ENCODE measurements around the gene NECAB3. TPM values are rescaled to one million over a fixed set of nuclear protein-coding genes. Genes with fewer than 3 reads are reported as not detected.

The NECAB3 gene
- total and polyA plus RNA-seq, 3 experiments from 2014 or later = 2.7 to 20.6 (median 19.0) TPM

DNA sequence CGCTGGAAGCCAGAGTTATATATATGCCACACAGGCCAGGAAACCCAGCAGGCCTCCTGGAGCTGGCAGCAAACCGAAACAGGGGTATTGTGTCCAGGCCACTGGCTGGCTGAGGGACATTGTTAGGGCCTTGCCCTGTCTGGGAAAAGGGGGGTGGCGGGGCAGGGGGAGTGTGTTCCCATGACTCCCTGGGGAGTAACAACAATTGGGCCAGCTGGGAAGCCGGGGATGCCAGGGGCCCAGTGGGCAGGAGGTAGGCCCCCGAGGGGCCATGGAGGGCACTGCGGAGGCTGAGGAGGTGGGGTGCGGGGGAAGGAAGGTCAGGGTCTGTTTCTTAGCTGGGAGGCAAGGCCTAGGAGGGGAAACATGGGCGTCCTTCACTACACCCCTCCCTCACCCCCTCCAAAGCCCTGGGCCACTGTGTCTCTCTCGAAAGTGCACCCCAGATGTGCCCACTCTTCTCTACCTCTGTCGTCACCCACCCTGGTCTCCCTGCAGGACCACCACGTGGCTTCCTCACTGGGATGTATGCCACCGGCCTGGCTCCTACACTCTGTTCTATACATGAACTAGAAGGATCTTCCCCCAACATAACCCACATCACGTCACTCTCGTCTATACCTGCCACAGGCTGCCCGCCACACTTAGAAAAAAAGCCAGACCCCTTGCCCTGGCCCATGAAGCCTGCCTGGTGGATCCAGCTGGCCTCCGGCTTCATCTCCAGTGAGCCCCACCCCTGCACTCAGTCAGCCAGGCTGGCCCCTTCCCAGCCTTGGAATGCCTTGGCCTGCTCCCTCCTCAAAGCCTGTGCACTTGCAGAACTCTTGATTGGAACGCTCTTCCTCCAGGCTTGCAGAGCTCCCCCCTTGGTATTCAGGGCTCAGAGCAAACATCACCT, 19.8 kb upstream of the NECAB3 start:
- peaks cover 19% of the 10 kb centered on the region for H3K4me1 ChIP-seq (ENCODE audit: insufficient read depth, low read length)
- H3K4me3 ChIP-seq (ENCODE audit: low read length) = no peak overlapping the region
- Mint-ChIP-seq H3K4me1 (peaks cover 13 to 14% (median 14%) of the 10 kb centered on the region in 3 donors), H3K27me3 (no peaks in the 10 kb centered on the region), H3K27ac (no peak overlapping the region), H3K36me3 (no peaks in the 10 kb centered on the region), H3K9me3 (peaks cover 0 to 2% (median 0%) of the 10 kb centered on the region in 5 donors), H3K4me3 (no peak overlapping the region)
- no peak overlapping the region for H3K27ac ChIP-seq (ENCODE audit: low read depth, low read length)
- no peaks in the 10 kb centered on the region for H3K9me3 ChIP-seq (ENCODE audit: low read length)
- no peak for DNase-seq
- CTCF ChIA-PET = interaction anchor here (1.5 kb wide), 1 partner anchor 26 kb away, joined by 5 read pairs; the partner anchor contains the start of gene ACTL10
- no peaks in the 10 kb centered on the region for H3K36me3 ChIP-seq (ENCODE audit: insufficient read depth, low read length)
- H3K27me3 ChIP-seq (ENCODE audit: insufficient read depth, low read length, poor library complexity, severe bottlenecking) = no peaks in the 10 kb centered on the region
- POLR2A ChIA-PET = no interaction called here

DNA sequence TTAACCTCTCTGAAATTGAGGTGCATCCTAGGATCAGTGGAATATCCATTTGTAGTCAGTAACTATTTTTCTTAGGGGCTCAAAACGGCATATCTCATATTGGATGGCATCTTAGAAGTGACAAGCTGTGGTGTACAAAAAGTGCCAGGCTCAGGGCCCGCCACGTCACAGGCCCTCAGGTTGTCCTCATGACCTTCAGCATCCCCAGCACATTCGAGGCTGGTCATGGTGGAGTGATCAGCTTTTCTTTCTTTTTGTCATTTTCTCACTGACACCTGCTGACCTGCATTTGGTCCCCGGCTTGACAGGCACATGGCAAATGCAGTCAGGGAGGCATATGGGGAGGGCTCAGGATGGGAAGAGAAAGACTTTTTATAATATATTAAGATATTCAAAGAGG, 19.1 kb upstream of the NECAB3 start:
- no peak overlapping the region for H3K4me3 Mint-ChIP-seq
- ChIA-PET POLR2A (no interaction called here), CTCF (no interaction called here)
- Histone ChIP-seq H3K27ac (ENCODE audit: low read depth, low read length) (no peak overlapping the region), H3K4me1 (ENCODE audit: insufficient read depth, low read length) (peaks cover 22% of the 10 kb centered on the region), H3K4me3 (ENCODE audit: low read length) (no peak overlapping the region), H3K36me3 (ENCODE audit: insufficient read depth, low read length) (no peaks in the 10 kb centered on the region), H3K9me3 (ENCODE audit: low read length) (no peaks in the 10 kb centered on the region), H3K27me3 (ENCODE audit: insufficient read depth, low read length, poor library complexity, severe bottlenecking) (no peaks in the 10 kb centered on the region)
- peaks cover 20 to 21% (median 21%) of the 10 kb centered on the region in 3 donors for H3K4me1 Mint-ChIP-seq
- DNase-seq = no peak
- H3K36me3 Mint-ChIP-seq = no peaks in the 10 kb centered on the region
- H3K9me3 Mint-ChIP-seq = peaks cover 0 to under 1% (median 0%) of the 10 kb centered on the region in 5 donors
- H3K27ac Mint-ChIP-seq = no peak overlapping the region
- no peaks in the 10 kb centered on the region for H3K27me3 Mint-ChIP-seq

DNA sequence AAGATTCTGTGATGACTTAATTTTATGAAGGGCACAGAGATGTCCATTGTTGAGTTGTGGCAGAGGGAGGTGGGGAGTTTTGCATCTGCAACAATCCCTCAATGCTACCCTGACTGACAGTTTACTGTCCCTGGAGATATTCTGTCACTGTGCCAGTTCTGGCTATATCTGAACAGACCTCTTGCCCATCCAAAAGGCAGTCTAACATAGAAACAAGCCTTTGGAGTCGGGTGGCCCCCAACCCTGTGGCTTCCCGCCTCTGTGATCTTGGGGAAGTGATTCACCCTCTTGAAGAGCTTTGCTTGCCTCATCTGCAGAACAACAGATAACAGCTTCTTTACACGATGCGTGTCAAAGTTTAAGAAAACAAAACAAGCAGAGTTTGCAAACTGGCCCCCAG, 15.7 kb upstream of the NECAB3 start:
- H3K4me1 ChIP-seq (ENCODE audit: insufficient read depth, low read length) = peaks cover 33% of the 10 kb centered on the region
- ChIA-PET CTCF (interaction anchor here (2.0 to 4.5 kb wide), 2 partner anchors 22 to 42 kb away, joined by 5 to 26 read pairs; partner anchors contain the start of genes ACTL10 and ZNF341), POLR2A (interaction anchor here (0.7 to 1.4 kb wide), 5 partner anchors 10 to 33 kb away, joined by 5 to 8 read pairs (median 6); partner anchors contain the start of gene PXMP4)
- Mint-ChIP-seq H3K36me3 (no peaks in the 10 kb centered on the region), H3K27ac (peak overlapping the region; percentile 76 to 92 (median 87)), H3K4me1 (peaks cover 30 to 37% (median 35%) of the 10 kb centered on the region in 3 donors), H3K27me3 (no peaks in the 10 kb centered on the region), H3K9me3 (no peaks in the 10 kb centered on the region), H3K4me3 (peak overlapping the region; percentile 24 to 87 (median 71))
- H3K27ac ChIP-seq (ENCODE audit: low read depth, low read length) = peak overlapping the region; percentile 29
- no peaks in the 10 kb centered on the region for H3K27me3 ChIP-seq (ENCODE audit: insufficient read depth, low read length, poor library complexity, severe bottlenecking)
- H3K9me3 ChIP-seq (ENCODE audit: low read length) = no peaks in the 10 kb centered on the region
- H3K4me3 ChIP-seq (ENCODE audit: low read length) = peak overlapping the region; percentile 18
- DNase-seq = peak; percentile 23 to 76 (median 55)
- H3K36me3 ChIP-seq (ENCODE audit: insufficient read depth, low read length) = no peaks in the 10 kb centered on the region

DNA sequence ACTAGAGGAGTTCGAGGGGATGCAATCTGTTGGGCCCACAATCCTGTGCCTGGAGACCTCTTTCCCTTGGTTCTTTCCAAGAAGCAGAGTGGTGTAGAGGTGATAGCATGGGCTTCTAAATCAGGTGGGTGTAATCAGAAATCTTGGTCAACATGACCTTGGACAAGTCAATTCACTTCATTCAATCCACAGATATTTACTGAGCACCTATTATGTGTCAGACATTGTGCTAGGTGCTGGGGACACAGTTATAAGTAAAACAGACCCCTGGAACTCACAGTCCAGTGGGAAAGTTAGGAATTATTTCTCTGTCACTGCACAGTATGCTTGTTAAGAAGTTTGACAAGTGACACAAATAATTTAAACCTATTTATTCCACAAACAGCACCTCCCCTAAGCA, 15.3 kb upstream of the NECAB3 start:
- Histone ChIP-seq H3K27me3 (ENCODE audit: insufficient read depth, low read length, poor library complexity, severe bottlenecking) (no peaks in the 10 kb centered on the region), H3K4me3 (ENCODE audit: low read length) (no peak overlapping the region), H3K4me1 (ENCODE audit: insufficient read depth, low read length) (peaks cover 37% of the 10 kb centered on the region), H3K27ac (ENCODE audit: low read depth, low read length) (peak overlapping the region; percentile 29), H3K36me3 (ENCODE audit: insufficient read depth, low read length) (no peaks in the 10 kb centered on the region), H3K9me3 (ENCODE audit: low read length) (no peaks in the 10 kb centered on the region)
- peaks cover 33 to 40% (median 37%) of the 10 kb centered on the region in 3 donors for H3K4me1 Mint-ChIP-seq
- peak overlapping the region; percentile 76 to 92 (median 87) for H3K27ac Mint-ChIP-seq
- H3K4me3 Mint-ChIP-seq = peak overlapping the region in 3 of 7 donors; percentile 24 to 83 (median 70)
- H3K27me3 Mint-ChIP-seq = no peaks in the 10 kb centered on the region
- no peak for DNase-seq
- no peaks in the 10 kb centered on the region for H3K36me3 Mint-ChIP-seq
- CTCF ChIA-PET = interaction anchor here (2.0 to 4.5 kb wide), 2 partner anchors 22 to 43 kb away, joined by 5 to 26 read pairs; partner anchors contain the start of genes ACTL10 and ZNF341
- POLR2A ChIA-PET = interaction anchor here (0.9 to 1.4 kb wide), 4 partner anchors 10 to 34 kb away, joined by 5 to 8 read pairs (median 7); partner anchors contain the start of gene PXMP4
- no peaks in the 10 kb centered on the region for H3K9me3 Mint-ChIP-seq

GRCh38 chr20:33688938-33689424, 14.8 kb upstream of the NECAB3 start:
- Histone ChIP-seq H3K27me3 (ENCODE audit: insufficient read depth, low read length, poor library complexity, severe bottlenecking) (no peaks in the 10 kb centered on the region), H3K27ac (ENCODE audit: low read depth, low read length) (peak overlapping the region; percentile 22), H3K4me3 (ENCODE audit: low read length) (no peak overlapping the region), H3K4me1 (ENCODE audit: insufficient read depth, low read length) (peaks cover 37% of the 10 kb centered on the region), H3K36me3 (ENCODE audit: insufficient read depth, low read length) (no peaks in the 10 kb centered on the region), H3K9me3 (ENCODE audit: low read length) (no peaks in the 10 kb centered on the region)
- no peak for DNase-seq
- H3K27ac Mint-ChIP-seq = peak overlapping the region in 7 of 8 donors; percentile 30 to 92 (median 79)
- H3K4me3 Mint-ChIP-seq = peak overlapping the region in 1 of 7 donors; percentile 34
- no peaks in the 10 kb centered on the region for H3K36me3 Mint-ChIP-seq
- no peaks in the 10 kb centered on the region for H3K27me3 Mint-ChIP-seq
- CTCF ChIA-PET = interaction anchor here (2.0 to 4.5 kb wide), 2 partner anchors 21 to 43 kb away, joined by 5 to 26 read pairs; partner anchors contain the start of genes ACTL10 and ZNF341
- no peaks in the 10 kb centered on the region for H3K9me3 Mint-ChIP-seq
- POLR2A ChIA-PET = interaction anchor here (0.5 to 1.4 kb wide), 2 partner anchors 31 to 954 kb away, joined by 3 to 8 read pairs; partner anchors contain the start of gene PXMP4
- peaks cover 33 to 41% (median 37%) of the 10 kb centered on the region in 3 donors for H3K4me1 Mint-ChIP-seq

GRCh38 chr20:33687993-33688937, 14.0 kb upstream of the NECAB3 start:
- peaks cover 33 to 41% (median 37%) of the 10 kb centered on the region in 3 donors for H3K4me1 Mint-ChIP-seq
- H3K27ac Mint-ChIP-seq = peak overlapping the region; percentile 23 to 90 (median 72)
- no peaks in the 10 kb centered on the region for H3K36me3 ChIP-seq (ENCODE audit: insufficient read depth, low read length)
- ChIA-PET POLR2A (interaction anchor here (0.5 kb wide), 1 partner anchor 955 kb away, joined by 3 read pairs; no protein-coding TSS in a partner anchor), CTCF (interaction anchor here (1.1 to 4.5 kb wide), 2 partner anchors 21 to 44 kb away, joined by 3 to 26 read pairs; partner anchors contain the start of genes ACTL10 and ZNF341)
- no peaks in the 10 kb centered on the region for H3K9me3 Mint-ChIP-seq
- no peak for DNase-seq
- no peaks in the 10 kb centered on the region for H3K36me3 Mint-ChIP-seq
- peak overlapping the region in 2 of 7 donors; percentile 34 to 73 for H3K4me3 Mint-ChIP-seq
- H3K27me3 Mint-ChIP-seq = no peaks in the 10 kb centered on the region
- H3K4me1 ChIP-seq (ENCODE audit: insufficient read depth, low read length) = peaks cover 37% of the 10 kb centered on the region
- peak overlapping the region; percentile 22 for H3K27ac ChIP-seq (ENCODE audit: low read depth, low read length)
- H3K27me3 ChIP-seq (ENCODE audit: insufficient read depth, low read length, poor library complexity, severe bottlenecking) = no peaks in the 10 kb centered on the region
- H3K4me3 ChIP-seq (ENCODE audit: low read length) = no peak overlapping the region
- no peaks in the 10 kb centered on the region for H3K9me3 ChIP-seq (ENCODE audit: low read length)

DNA sequence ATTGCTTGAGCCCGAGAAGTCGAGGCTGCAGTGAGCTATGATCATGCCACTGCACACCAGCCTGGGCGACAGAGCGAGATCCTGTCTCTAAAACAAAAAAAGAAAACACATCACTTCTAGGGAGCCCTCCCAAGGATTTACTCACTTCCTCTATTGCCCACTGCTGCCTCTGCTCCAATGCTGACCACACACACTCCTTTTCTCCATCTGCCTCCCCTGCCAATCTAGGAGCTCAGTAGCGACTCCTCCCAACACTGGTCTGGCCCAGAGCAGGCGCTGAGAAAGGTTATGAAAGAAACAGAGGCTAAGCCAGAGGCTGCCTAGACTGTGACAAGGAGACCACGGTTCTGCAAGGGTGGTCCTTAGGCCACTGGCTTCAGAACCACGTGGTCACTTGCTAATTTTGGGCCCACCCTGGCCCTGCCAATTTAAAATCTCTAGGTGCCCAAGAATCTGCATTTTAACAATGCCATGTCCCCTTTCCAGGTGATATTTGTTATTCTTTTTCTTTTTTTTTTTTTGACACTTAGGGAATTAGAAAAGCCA, 13.2 kb upstream of the NECAB3 start:
- Mint-ChIP-seq H3K4me1 (peaks cover 33 to 41% (median 37%) of the 10 kb centered on the region in 3 donors), H3K27ac (peak overlapping the region in 7 of 8 donors; percentile 18 to 94 (median 65)), H3K9me3 (no peaks in the 10 kb centered on the region), H3K36me3 (no peaks in the 10 kb centered on the region), H3K4me3 (peak overlapping the region in 2 of 7 donors; percentile 54 to 59), H3K27me3 (no peaks in the 10 kb centered on the region)
- POLR2A ChIA-PET = interaction anchor here (0.5 kb wide), 1 partner anchor 34 kb away, joined by 5 read pairs; no protein-coding TSS in a partner anchor
- H3K4me3 ChIP-seq (ENCODE audit: low read length) = no peak overlapping the region
- H3K36me3 ChIP-seq (ENCODE audit: insufficient read depth, low read length) = no peaks in the 10 kb centered on the region
- H3K9me3 ChIP-seq (ENCODE audit: low read length) = no peaks in the 10 kb centered on the region
- no peak for DNase-seq
- peaks cover 37% of the 10 kb centered on the region for H3K4me1 ChIP-seq (ENCODE audit: insufficient read depth, low read length)
- H3K27ac ChIP-seq (ENCODE audit: low read depth, low read length) = no peak overlapping the region
- H3K27me3 ChIP-seq (ENCODE audit: insufficient read depth, low read length, poor library complexity, severe bottlenecking) = no peaks in the 10 kb centered on the region
- CTCF ChIA-PET = interaction anchor here (0.8 to 4.5 kb wide), 4 partner anchors 20 to 45 kb away, joined by 3 to 26 read pairs (median 3); partner anchors contain the start of genes ACTL10, PXMP4 and ZNF341

Data from CD8-positive, alpha-beta memory T cell (primary cell).